Measurements from ENCODE around the gene MTMR10. TPM values are rescaled to one million over a fixed set of nuclear protein-coding genes. Genes with fewer than 3 reads are reported as not detected.

The MTMR10 gene
- total RNA-seq, 1 donor from 2014 or later, result 18.8 TPM

GRCh38 chr15:30917675-30918074 lies 73.8 kb downstream of the MTMR10 start:
- DNase-seq (ENCODE audit: low read depth), result no peak
- Histone ChIP-seq H3K27me3 (ENCODE audit: control insufficient read depth, insufficient read depth, low read length) (no peaks in the 10 kb centered on the region), H3K36me3 (ENCODE audit: control insufficient read depth, insufficient read depth, low read length) (no peaks in the 10 kb centered on the region), H3K4me3 (ENCODE audit: low read depth, low read length) (no peak overlapping the region)
- TF ChIP-seq CTCF (IDR thresholded peaks at IDR 0.05; ENCODE audit: insufficient read depth, low read length, poor library complexity, severe bottlenecking), result no peak

GRCh38 chr15:30917013-30917412 lies 74.4 kb downstream of the MTMR10 start:
- DNase-seq (ENCODE audit: low read depth), result no peak
- Histone ChIP-seq H3K36me3 (ENCODE audit: control insufficient read depth, insufficient read depth, low read length) (no peaks in the 10 kb centered on the region), H3K27me3 (ENCODE audit: control insufficient read depth, insufficient read depth, low read length) (no peaks in the 10 kb centered on the region), H3K4me3 (ENCODE audit: low read depth, low read length) (no peak overlapping the region)
- no peak for TF ChIP-seq CTCF (IDR thresholded peaks at IDR 0.05; ENCODE audit: insufficient read depth, low read length, poor library complexity, severe bottlenecking)

GRCh38 chr15:30913761-30914160 lies 77.7 kb downstream of the MTMR10 start:
- H3K4me3 ChIP-seq (ENCODE audit: low read depth, low read length), result no peak overlapping the region
- no peak for TF ChIP-seq CTCF (IDR thresholded peaks at IDR 0.05; ENCODE audit: insufficient read depth, low read length, poor library complexity, severe bottlenecking)
- peaks cover 2% of the 10 kb centered on the region for H3K36me3 ChIP-seq (ENCODE audit: control insufficient read depth, insufficient read depth, low read length)
- H3K27me3 ChIP-seq (ENCODE audit: control insufficient read depth, insufficient read depth, low read length), result no peaks in the 10 kb centered on the region
- DNase-seq (ENCODE audit: low read depth), result no peak

- H3K4me3 ChIP-seq (ENCODE audit: low read depth, low read length), result no peak overlapping the region
- no peak for TF ChIP-seq CTCF (IDR thresholded peaks at IDR 0.05; ENCODE audit: insufficient read depth, low read length, poor library complexity, severe bottlenecking)
- DNase-seq (ENCODE audit: low read depth), result no peak
Measured at GRCh38 chr15:30906366-30906765, 85.1 kb downstream of the MTMR10 start.

GRCh38 chr15:30905821-30906220 lies 85.6 kb downstream of the MTMR10 start:
- peak; percentile 59 for TF ChIP-seq CTCF (IDR thresholded peaks at IDR 0.05; ENCODE audit: insufficient read depth, low read length, poor library complexity, severe bottlenecking)
- Histone ChIP-seq H3K36me3 (ENCODE audit: control insufficient read depth, insufficient read depth, low read length) (peaks cover 2% of the 10 kb centered on the region), H3K27me3 (ENCODE audit: control insufficient read depth, insufficient read depth, low read length) (no peaks in the 10 kb centered on the region), H3K4me3 (ENCODE audit: low read depth, low read length) (no peak overlapping the region)
- DNase-seq (ENCODE audit: low read depth), result no peak

More at GRCh38 chr15:30906366-30906765, 85.1 kb downstream of the MTMR10 start:
- Histone ChIP-seq H3K36me3 (ENCODE audit: control insufficient read depth, insufficient read depth, low read length) (peaks cover 2% of the 10 kb centered on the region), H3K27me3 (ENCODE audit: control insufficient read depth, insufficient read depth, low read length) (no peaks in the 10 kb centered on the region)

GRCh38 chr15:30904812-30905211 lies 86.6 kb downstream of the MTMR10 start:
- DNase-seq (ENCODE audit: low read depth), result no peak
- TF ChIP-seq CTCF (IDR thresholded peaks at IDR 0.05; ENCODE audit: insufficient read depth, low read length, poor library complexity, severe bottlenecking), result no peak
- no peaks in the 10 kb centered on the region for H3K27me3 ChIP-seq (ENCODE audit: control insufficient read depth, insufficient read depth, low read length)
- H3K4me3 ChIP-seq (ENCODE audit: low read depth, low read length), result no peak overlapping the region
- H3K36me3 ChIP-seq (ENCODE audit: control insufficient read depth, insufficient read depth, low read length), result peaks cover 2% of the 10 kb centered on the region

Measured in kidney epithelial cell (primary cell).